ENCODE measurements around the gene CDK2AP2.
"Not testable (repeated sequence)": the region's sequence is repeated elsewhere in the genome, so short reads cannot be mapped to it uniquely, and the experiment has no call there.

Gene CDK2AP2

GRCh38 chr11:67507864-67508485, at the start of gene CDK2AP2:
Gene CDK2AP2, minus strand, starts transcription at chr11:67508162. Its CDS starts 80 bp downstream, at chr11:67508082.
- peak; percentile 99 for DNase-seq (ENCODE audit: low spot score)

- DNase-seq (ENCODE audit: low spot score): no peak
Measured at GRCh38 chr11:67556244-67556643, 48.3 kb upstream of the CDK2AP2 start.

GRCh38 chr11:67551697-67552096, 43.7 kb upstream of the CDK2AP2 start:
- DNase-seq (ENCODE audit: low spot score): not testable (repeated sequence)

GRCh38 chr11:67551127-67551526, 43.2 kb upstream of the CDK2AP2 start:
- DNase-seq (ENCODE audit: low spot score): no peak

- DNase-seq (ENCODE audit: low spot score): no peak
Measured at GRCh38 chr11:67548555-67549110, 40.7 kb upstream of the CDK2AP2 start.

GRCh38 chr11:67548112-67548511, 40.1 kb upstream of the CDK2AP2 start:
- DNase-seq (ENCODE audit: low spot score): not testable (repeated sequence)

GRCh38 chr11:67545280-67545679, 37.3 kb upstream of the CDK2AP2 start:
- DNase-seq (ENCODE audit: low spot score): no peak

- no peak for DNase-seq (ENCODE audit: low spot score)
Measured at GRCh38 chr11:67544616-67545242, 36.8 kb upstream of the CDK2AP2 start.

- no peak for DNase-seq (ENCODE audit: low spot score)
Measured at GRCh38 chr11:67543585-67543984, 35.6 kb upstream of the CDK2AP2 start.

- DNase-seq (ENCODE audit: low spot score): no peak
Measured at GRCh38 chr11:67542971-67543370, 35.0 kb upstream of the CDK2AP2 start.

GRCh38 chr11:67542169-67542568, 34.2 kb upstream of the CDK2AP2 start:
- no peak for DNase-seq (ENCODE audit: low spot score)

- DNase-seq (ENCODE audit: low spot score): no peak
Measured at GRCh38 chr11:67541198-67541597, 33.2 kb upstream of the CDK2AP2 start.

GRCh38 chr11:67539550-67539949, 31.6 kb upstream of the CDK2AP2 start:
- DNase-seq (ENCODE audit: low spot score): no peak

- DNase-seq (ENCODE audit: low spot score): no peak
Measured at GRCh38 chr11:67538823-67539505, 31.0 kb upstream of the CDK2AP2 start.

- no peak for DNase-seq (ENCODE audit: low spot score)
Measured at GRCh38 chr11:67538306-67538705, 30.3 kb upstream of the CDK2AP2 start.

GRCh38 chr11:67535561-67535960, 27.6 kb upstream of the CDK2AP2 start:
- no peak for DNase-seq (ENCODE audit: low spot score)

GRCh38 chr11:67534070-67534679, 26.2 kb upstream of the CDK2AP2 start:
- DNase-seq (ENCODE audit: low spot score): no peak

GRCh38 chr11:67532889-67533288, 24.9 kb upstream of the CDK2AP2 start:
- no peak for DNase-seq (ENCODE audit: low spot score)

- no peak for DNase-seq (ENCODE audit: low spot score)
Measured at GRCh38 chr11:67530282-67530592, 22.3 kb upstream of the CDK2AP2 start.

- no peak for DNase-seq (ENCODE audit: low spot score)
Measured at GRCh38 chr11:67528376-67528775, 20.4 kb upstream of the CDK2AP2 start.

GRCh38 chr11:67525275-67525976, 17.5 kb upstream of the CDK2AP2 start:
- no peak for DNase-seq (ENCODE audit: low spot score)

GRCh38 chr11:67524480-67524808, 16.5 kb upstream of the CDK2AP2 start:
- no peak for DNase-seq (ENCODE audit: low spot score)

Data from RKO (cell line).